Stimulated activated CD8-positive, alpha-beta memory T cell treated with anti-CD3 and anti-CD28 coated beads, Interleukin-2, amount 100 ng/mL, for 48 hours (primary cell): Measurements from ENCODE around the gene PABPC1L2A.
A peak's percentile ranks its signal among the peaks of the same experiment; 100 is the strongest.
"Not testable (repeated sequence)": the region's sequence is repeated elsewhere in the genome, so short reads cannot be mapped to it uniquely, and the experiment has no call there.

Experiments
- DNase-seq, 2 donors: peaks; one replicate each; pipeline ENCODE4 v3.0.0-alpha.2; 2020; ENCODE audit warnings: low read depth in 2 of 2

PABPC1L2A gene

DNA sequence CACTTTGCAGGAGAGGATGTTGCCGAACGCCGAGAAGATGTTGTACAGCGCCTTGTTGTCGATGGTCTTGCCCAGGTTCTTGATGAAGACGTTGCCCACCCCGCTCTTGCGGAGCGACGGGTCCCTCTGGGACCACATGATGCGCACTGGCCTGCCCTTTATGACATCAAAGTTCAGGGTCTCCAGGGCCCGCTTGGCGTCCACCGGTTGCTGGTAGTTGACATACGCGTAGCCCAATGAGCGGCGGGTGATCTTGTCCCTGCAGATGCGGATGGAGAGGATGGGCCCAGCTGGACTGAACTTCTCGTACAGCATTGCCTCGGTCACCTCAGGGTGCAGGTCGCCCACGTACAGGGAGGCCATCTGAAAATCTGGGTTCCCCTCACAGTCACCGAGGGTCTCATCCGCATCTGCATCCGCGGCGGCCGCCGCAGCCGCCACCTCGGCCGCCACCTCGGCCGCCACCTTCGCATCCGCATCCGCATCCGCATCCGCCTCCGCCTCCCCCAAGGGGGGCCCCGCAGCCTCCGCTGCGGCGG is at the start of gene PABPC1L2A:
Gene PABPC1L2A, minus strand, starts transcription at position 489 of the 539 bp plus-strand sequence. Its CDS starts 126 bp downstream, at position 363.
- not testable (repeated sequence) for DNase-seq

DNA sequence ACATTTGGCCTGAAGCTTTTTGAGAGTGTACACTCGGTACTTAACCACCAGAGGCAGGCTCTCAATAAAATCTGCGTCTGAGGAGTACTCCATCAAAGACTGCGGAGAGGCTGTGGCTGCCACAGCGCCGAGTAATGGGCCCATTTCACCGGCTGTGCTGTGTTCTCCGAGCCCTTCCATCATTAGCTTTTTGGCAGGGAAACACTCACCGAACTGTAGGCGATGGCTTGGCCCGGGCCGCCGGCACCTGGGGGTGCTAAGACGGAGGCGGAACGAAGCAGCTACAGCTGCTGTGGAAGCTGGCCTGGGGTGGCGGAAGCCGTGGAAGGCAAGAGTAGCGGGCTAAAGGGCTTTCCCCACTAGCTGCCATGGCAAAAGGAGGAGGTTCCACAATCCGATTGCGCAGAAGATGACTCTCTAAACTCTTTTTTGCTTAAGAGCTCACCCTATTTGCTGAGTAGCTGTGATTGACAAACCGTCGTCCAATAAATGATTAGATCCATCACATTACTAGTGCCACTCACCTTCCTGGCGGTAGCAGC is 48.5 kb upstream of the PABPC1L2A start:
- DNase-seq = no peak

DNA sequence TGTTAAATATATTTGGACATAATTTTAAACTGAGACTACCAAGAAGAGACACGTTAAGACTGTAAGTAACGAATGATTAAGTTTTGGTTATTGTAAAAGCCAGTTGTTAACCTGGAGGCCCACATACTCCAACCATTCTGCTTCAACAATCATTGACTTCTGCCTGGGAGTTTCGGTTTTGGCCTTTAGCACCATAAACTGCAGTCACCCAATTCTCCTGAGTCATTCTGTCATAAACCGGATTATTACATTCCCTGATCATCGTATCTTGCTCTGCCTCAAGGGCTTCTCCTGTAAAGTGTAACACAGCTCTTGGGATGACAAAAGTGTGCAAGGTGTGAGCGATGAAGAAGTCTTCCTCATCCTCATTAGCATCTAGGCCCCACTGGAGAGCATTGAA is 46.9 kb upstream of the PABPC1L2A start:
- DNase-seq = no peak

DNA sequence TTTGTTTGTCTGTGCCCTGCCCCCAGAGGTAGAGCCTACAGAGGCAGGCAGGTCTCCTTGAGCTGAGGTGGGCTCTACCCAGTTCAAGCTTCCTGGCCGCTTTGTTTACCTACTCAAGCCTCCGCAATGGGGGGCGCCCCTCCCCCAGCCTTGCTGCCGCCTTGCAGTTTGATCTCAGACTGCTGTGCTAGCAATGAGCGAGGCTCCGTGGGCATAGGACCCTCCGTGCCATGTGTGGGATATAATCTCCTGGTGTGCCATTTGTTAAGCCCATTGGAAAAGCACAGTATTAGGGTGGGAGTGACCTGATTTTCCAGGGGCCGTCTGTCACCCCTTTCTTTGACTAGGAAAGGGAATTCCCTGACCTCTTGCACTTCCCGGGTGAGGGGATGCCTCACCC is 20.2 kb upstream of the PABPC1L2A start:
- DNase-seq = not testable (repeated sequence)

DNA sequence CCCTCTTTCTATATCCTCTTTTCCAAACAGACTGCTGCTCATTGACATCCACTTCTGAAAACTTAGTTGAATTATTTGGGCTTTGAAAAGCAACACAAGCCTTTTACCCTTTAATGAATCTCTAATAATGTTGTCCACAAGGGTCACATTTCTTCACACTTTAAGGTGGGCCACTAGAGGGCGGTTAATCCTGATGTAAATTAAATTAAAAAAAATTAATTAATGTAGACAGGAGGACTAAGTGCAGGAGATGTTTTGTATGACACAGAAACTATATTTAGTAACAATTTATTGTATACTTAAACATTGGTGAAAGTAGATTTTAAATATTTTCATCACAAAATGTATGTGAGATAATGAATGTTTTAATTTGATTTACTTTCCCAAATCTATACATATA is 7.5 kb upstream of the PABPC1L2A start:
- DNase-seq = peak in 1 of 2 donors; percentile 2

DNA sequence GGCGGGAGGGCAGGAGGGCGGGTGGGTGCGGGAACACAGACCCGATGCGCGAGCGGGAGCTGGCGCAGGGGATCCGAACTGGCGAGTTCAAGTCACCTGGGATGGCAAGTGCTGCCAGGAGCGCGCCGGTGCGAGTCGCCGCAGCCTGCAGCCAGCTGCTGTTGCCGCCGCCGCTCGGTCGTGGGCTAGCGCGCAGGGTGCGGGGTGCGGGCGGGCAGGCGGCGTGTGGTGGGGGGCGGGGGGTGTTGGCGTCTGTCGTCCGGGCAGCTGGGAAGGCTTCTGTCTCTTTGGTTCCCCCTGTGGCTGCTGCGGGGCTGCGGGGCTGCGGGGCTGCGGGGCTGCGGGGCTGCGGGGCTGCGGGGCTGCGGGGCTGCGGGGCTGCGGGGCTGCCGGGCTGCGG is 572 bp upstream of the PABPC1L2A start:
- DNase-seq = not testable (repeated sequence)

DNA sequence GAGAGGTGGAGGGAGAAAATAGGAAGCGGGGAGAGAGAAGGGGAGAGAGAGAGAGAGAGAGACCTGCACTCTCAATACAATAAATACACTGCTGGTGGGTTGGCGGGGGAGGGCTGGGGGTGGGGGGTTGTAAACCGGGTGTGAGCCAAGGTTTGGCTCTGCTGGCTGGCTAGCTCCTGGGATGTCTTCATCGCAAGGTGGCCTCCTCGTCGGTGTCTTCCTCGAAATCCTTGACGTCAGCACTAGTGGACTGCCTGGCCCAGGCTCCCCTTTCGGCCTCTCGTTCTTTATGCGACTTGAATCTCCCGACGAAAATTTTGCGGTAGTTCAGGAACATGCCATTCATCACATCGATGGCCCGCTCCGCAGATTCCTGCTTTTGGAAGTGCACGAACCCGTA is 715 bp downstream of the PABPC1L2A start:
- DNase-seq = not testable (repeated sequence)

DNA sequence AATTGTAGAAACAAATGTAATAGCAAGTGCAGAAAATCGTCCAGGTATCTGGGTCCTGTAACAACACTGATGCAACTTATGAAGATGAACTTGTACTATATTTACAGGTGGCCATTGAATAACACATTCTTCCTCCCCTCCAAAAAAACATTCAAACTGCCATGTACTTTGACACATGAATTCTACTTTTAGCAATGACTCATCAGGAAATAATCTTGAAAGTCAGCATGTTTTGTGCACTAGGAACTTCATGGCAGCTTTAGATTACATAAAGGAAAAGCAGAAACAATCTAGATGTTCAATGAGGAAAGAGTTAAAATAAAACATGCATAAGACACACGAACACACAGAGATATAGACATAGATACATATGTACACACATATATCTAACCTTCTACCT is 2.5 kb downstream of the PABPC1L2A start:
- DNase-seq = no peak

DNA sequence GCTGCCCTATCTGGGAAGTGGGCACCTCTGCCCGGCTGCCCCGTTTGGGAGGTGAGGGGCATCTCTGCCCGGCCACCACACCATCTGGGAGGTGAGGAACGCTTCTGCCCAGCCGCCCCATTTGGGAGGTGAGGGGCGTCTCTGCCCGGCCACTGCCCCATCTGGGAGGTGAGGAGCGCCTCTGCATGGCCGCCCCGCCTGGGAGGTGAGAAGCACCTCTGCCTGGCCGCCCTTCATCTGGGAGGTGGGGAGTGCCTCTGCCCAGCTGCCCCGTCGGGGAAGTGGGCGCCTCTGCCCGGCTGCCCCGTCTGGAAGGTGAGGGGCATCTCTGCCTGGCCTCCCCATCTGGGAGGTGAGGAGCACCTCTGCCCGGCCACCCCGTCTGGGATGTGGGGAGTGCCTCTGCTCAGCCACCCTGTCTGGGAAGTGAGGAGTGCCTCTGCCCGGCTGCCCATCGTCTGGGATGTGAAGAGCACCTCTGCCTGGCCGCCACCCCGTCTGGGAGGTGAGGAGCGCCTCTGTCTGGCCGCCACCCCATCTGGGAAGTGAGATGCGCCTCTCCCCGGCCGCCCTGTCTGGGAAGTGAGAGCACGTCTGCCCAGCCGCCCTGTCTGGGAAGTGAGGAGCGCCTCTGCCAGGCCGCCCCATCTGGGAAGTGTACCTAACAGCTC is 9.8 kb downstream of the PABPC1L2A start:
- no peak for DNase-seq

DNA sequence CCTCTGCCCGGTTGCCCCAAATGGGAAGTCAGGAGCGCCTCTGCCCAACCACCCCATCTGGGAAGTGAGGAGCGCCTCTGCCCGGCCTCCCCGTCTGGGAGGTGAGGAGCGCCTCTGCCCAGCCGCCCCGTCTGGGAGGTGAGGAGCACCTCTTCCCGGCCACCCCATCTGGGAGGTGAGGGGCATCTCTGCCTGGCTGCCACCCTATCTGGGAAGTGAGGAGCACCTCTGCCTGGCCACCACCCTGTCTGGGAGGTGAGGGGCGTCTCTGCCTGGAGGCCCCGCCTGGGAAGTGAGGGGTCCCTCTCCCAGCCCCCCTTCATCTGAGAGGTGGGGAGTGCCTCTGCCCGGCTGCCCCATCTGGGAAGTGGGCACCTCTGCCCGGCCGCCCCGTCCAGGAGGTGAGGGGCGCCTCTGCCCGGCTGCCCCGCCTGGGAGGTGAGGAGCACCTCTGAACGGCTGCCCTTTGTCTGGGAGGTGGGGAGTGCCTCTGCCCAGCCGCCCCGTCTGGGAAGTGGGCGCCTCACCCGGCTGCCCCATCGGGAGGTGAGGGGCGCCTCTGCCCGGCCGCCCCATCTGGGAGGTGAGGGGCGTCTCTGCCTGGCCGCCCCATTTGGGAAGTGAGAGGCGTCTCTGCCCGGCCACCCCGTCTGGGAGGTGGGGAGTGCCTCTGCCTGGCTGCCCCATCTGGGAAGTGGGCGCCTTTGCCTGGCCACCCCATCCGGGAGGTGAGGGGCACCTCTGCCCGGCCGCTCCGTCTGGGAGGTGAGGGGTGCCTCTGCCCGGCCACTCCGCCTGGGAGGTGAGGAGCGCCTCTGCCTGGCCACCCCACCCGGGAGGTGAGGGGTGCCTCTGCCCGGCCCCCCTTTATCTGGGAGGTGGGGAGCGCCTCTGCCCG is 10.6 kb downstream of the PABPC1L2A start:
- no peak for DNase-seq

DNA sequence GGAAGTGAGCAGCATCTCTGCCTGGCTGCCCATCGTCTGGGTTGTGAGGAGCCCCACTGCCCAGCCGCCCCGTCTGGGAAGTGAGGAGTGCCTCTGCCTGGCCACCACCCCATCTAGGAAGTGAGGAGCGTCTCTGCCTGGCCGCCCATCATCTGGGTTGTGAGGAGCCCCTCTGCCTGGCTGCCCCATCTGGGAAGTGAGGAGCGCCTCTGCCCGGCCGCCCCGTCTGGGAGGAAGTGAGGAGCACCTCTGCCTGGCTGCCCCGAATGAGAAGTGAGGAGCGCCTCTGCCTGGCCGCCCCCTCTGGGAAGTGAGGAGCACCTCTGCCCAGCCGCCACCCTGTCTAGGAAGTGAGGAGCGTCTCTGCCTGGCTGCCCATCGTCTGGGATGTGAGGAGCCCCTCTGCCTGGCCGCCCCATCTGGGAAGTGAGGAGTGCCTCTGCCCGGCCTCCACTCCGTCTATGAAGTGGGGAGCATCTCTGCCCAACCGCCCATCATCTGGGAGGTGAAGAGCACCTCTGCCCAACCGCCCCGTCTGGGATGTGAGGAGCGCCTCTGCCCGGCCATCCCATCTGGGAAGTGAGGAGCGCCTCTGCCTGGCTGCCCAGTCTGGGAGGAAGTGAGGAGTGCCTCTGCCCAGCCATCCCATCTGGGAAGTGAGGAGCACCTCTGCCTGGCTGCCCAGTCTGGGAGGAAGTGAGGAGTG is 11.4 kb downstream of the PABPC1L2A start:
- not testable (repeated sequence) for DNase-seq

DNA sequence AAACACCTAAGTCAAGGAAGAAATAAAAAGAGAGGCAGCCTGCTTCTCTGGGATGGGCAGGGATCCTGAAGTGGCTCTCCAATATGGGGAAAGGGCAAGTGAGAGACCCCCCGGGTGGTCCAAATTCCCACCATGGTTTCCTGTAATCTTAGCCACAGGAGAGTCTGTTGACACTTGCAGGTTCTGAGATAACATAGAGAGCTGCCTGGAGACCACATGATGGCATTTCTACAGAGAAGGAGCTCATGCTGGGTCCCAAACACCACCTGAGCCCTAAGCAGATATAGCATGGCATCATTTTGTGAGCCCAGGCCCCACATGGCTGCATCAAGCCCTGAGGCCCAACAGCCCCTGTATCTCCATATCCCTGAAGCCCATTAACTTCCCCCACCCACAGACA is 50.4 kb downstream of the PABPC1L2A start:
- no peak for DNase-seq
